Endothelial cell of umbilical vein (primary cell): ENCODE data around the gene SPATA7. TPM values are rescaled to one million over a fixed set of nuclear protein-coding genes. Genes with fewer than 3 reads are reported as not detected.

Source experiments
- BruUV-seq: library from RNA; stranded (reverse); fragments of 400-500 nt; replicated peaks from 2 replicates; lab custom pipeline; 2021; lab: Mats Ljungman, UMichigan
- CTCF ChIA-PET: fragments of 300-600, 350-600 bp; sonication (Branson Sonifier 250); formaldehyde crosslinking; loops from one replicate; lab custom pipeline; 2021; ENCODE audit warnings: antibody characterized with exemption, inconsistent platforms; lab: Charles Lee
- POLR2A ChIA-PET: fragments of 300-600, 350-600 bp; sonication (Branson Sonifier 250); formaldehyde crosslinking; loops from one replicate; lab custom pipeline; 2021; ENCODE audit warnings: antibody characterized with exemption, inconsistent platforms; lab: Charles Lee
- DNase-seq: peaks from one replicate; pipeline ENCODE4 v3.0.0-alpha.2; 2011; ENCODE audit warnings: low read depth, low spot score
- FAIRE-seq: peaks from 2 replicates; lab custom pipeline; 2011; peaks lifted over from hg19 to GRCh38; lab: Jason Lieb, UNC
- H2AFZ ChIP-seq: 2 replicates; pipeline ENCODE4 v1.6.0; 2012; ENCODE audit warnings: low read depth, low read length, control low read depth, inconsistent platforms
- H3K27ac ChIP-seq: 2 replicates; pipeline ENCODE4 v1.5.1; 2011; ENCODE audit warnings: low read depth, mild to moderate bottlenecking, control low read depth, low read length, moderate library complexity; ENCODE audit not compliant: insufficient read depth
- H3K27me3 ChIP-seq, 2 experiments: 2 replicates each; pipeline versions ENCODE4 v1.6.0 to v1.6.1; 2011; ENCODE audit warnings: low read length in 2 of 2, mixed read lengths in 1 of 2; ENCODE audit not compliant: control insufficient read depth in 2 of 2, insufficient read depth in 2 of 2
- H3K36me3 ChIP-seq, 2 experiments: 2 replicates in 1 of 2; 3 replicates in 1 of 2; pipeline ENCODE4 v1.5.1; 2011; ENCODE audit warnings: low read length in 2 of 2, mild to moderate bottlenecking in 1 of 2, moderate library complexity in 1 of 2; ENCODE audit not compliant: control insufficient read depth in 2 of 2, insufficient read depth in 2 of 2; ENCODE audit errors: extremely low read depth in 1 of 2
- H3K4me1 ChIP-seq: 3 replicates; pipeline ENCODE4 v1.5.1; 2011; ENCODE audit warnings: mild to moderate bottlenecking, low read length; ENCODE audit not compliant: control insufficient read depth, insufficient read depth; ENCODE audit errors: extremely low read depth
- H3K4me2 ChIP-seq: 2 replicates; pipeline ENCODE4 v1.6.1; 2011; ENCODE audit warnings: low read length, control low read depth, mixed read lengths; ENCODE audit not compliant: insufficient read depth
- H3K4me3 ChIP-seq, 3 experiments: fragments of 200-600 bp in 1 of 3; sonication (generic), shearing (Covaris generic) in 1 of 3; replicated peaks in 1 of 3; 2 replicates each; pipeline ENCODE4 v1.5.1; 2011 to 2016; ENCODE audit warnings: control low read depth in 3 of 3, low read length in 3 of 3, mild to moderate bottlenecking in 2 of 3, inconsistent platforms in 1 of 3, low read depth in 1 of 3, moderate library complexity in 1 of 3; ENCODE audit not compliant: insufficient read depth in 1 of 3
- H3K79me2 ChIP-seq: 2 replicates; pipeline ENCODE4 v1.6.0; 2012; ENCODE audit warnings: low read length, inconsistent platforms; ENCODE audit not compliant: control insufficient read depth, insufficient read depth
- H3K9ac ChIP-seq: replicated peaks from 2 replicates; pipeline ENCODE3; 2011; ENCODE audit warnings: low read length, control low read depth; ENCODE audit not compliant: insufficient read depth; ENCODE audit errors: extremely low read depth
- H3K9me1 ChIP-seq: replicated peaks from 3 replicates; pipeline ENCODE4 v1.6.0; 2011; ENCODE audit warnings: mild to moderate bottlenecking, low read length; ENCODE audit not compliant: control insufficient read depth, insufficient read depth; ENCODE audit errors: extremely low read depth
- H3K9me3 ChIP-seq: replicated peaks from 2 replicates; pipeline ENCODE4 v1.5.1; 2012; ENCODE audit warnings: low read length, inconsistent platforms; ENCODE audit not compliant: control insufficient read depth, insufficient read depth
- H4K20me1 ChIP-seq: replicated peaks from 2 replicates; pipeline ENCODE3; 2011; ENCODE audit warnings: mild to moderate bottlenecking, low read length; ENCODE audit not compliant: control insufficient read depth, insufficient read depth; ENCODE audit errors: extremely low read depth
- CTCF ChIP-seq, 2 donors: IDR thresholded peaks; 1 replicate in 1 of 2; 2 replicates in 1 of 2; pipeline ENCODE4 v1.5.1; 2011; ENCODE audit warnings: low read length in 2 of 2, mild to moderate bottlenecking in 2 of 2, moderate library complexity in 2 of 2, control low read depth in 1 of 2, inconsistent platforms in 1 of 2, low read depth in 1 of 2; ENCODE audit not compliant: insufficient read depth in 1 of 2; ENCODE audit errors: extremely low read depth in 1 of 2
- EZH2 ChIP-seq: IDR thresholded peaks from 2 replicates; pipeline ENCODE4 v1.6.1; 2012; ENCODE audit warnings: borderline replicate concordance, low read depth, mild to moderate bottlenecking, moderate library complexity, low read length, inconsistent platforms; ENCODE audit not compliant: severe bottlenecking
- FOS ChIP-seq: IDR thresholded peaks from 2 replicates; pipeline ENCODE4 v1.6.1; 2011; ENCODE audit warnings: mild to moderate bottlenecking, low read length, moderate library complexity, borderline replicate concordance; ENCODE audit not compliant: insufficient read depth
- GATA2 ChIP-seq: IDR thresholded peaks from 2 replicates; pipeline ENCODE4 v1.7.0; 2011; ENCODE audit warnings: low read depth, mild to moderate bottlenecking, moderate library complexity, mixed read lengths, low read length; ENCODE audit not compliant: insufficient read length, insufficient read depth
- JUN ChIP-seq: IDR thresholded peaks from 2 replicates; pipeline ENCODE4 v1.6.1; 2011; ENCODE audit warnings: borderline replicate concordance, low read depth; ENCODE audit not compliant: insufficient read length, insufficient read depth
- MYC ChIP-seq: IDR thresholded peaks from one replicate; pipeline ENCODE4 v1.6.1; 2011; ENCODE audit warnings: mild to moderate bottlenecking, low read depth, low read length
- POLR2A ChIP-seq: IDR thresholded peaks from 2 replicates; pipeline ENCODE4 v1.6.1; 2012; ENCODE audit warnings: low read depth, mild to moderate bottlenecking, control low read depth, low read length
- POLR2AphosphoS5 ChIP-seq: IDR thresholded peaks from 2 replicates; pipeline ENCODE4 v1.6.1; 2012; ENCODE audit warnings: low read depth, mild to moderate bottlenecking, control low read depth, low read length, moderate library complexity; ENCODE audit not compliant: insufficient read depth
- dilution Hi-C: fragments of 300-500 bp; cut with MboI; formaldehyde crosslinking; loops from one replicate; pipeline ENCODE4 v1.15.0; 2019; ENCODE audit warnings: low sequenced_read_pairs; ENCODE audit not compliant: extremely low pct_ligation_motif_present
- intact Hi-C: fragments of 100-400 bp; cut with micrococcal nuclease; formaldehyde crosslinking; loops from one replicate; pipeline ENCODE4 v1.10.0; 2022
- polyA plus RNA-seq, 4 experiments: library from polyadenylated mRNA; depleted of rRNA in 3 of 4; stranded (reverse) in 3 of 4; unstranded in 1 of 4; fragments of >200 nt; gene quantifications; 2 replicates each; pipeline versions ENCODE4 v1.2.1 to v1.2.3, GENCODE V29; 2011 to 2012; ENCODE audit warnings: missing spikeins in 1 of 4
- total RNA-seq: library from RNA; stranded (reverse); gene quantifications from 2 replicates; pipeline ENCODE4 v1.2.3, GENCODE V29; 2021
- TF ChIP-seq, protein P1 (sequence below): IDR thresholded peaks from 2 replicates; pipeline ENCODE4 v1.6.1; 2011; ENCODE audit not compliant: insufficient read depth, insufficient read length

SPATA7 gene
- total and polyA plus RNA-seq, 2 donors (not counting 3 experiments of a cell fraction or from before 2014, with no cell fraction given), result 4.0 to 9.7 TPM

- DNase-seq (no peak), FAIRE-seq (no peak)
- no peaks in the 10 kb centered on the region for H3K9me3 ChIP-seq
- no peaks in the 10 kb centered on the region for H3K36me3 ChIP-seq
- intact Hi-C loops, result no loop called here
- dilution Hi-C loops, result no loop called here
- H3K9ac ChIP-seq, result no peak overlapping the region
- POLR2A ChIA-PET, result no interaction called here
- H3K27ac ChIP-seq, result no peak overlapping the region
- no peaks in the 10 kb centered on the region for H3K79me2 ChIP-seq
- H3K4me2 ChIP-seq, result no peak overlapping the region
- peaks cover 0 to 3% of the 10 kb centered on the region in 2 experiments for H3K27me3 ChIP-seq
- no peaks in the 10 kb centered on the region for H3K9me1 ChIP-seq
- BruUV-seq, result no TSS peak
- H3K4me1 ChIP-seq, result no peaks in the 10 kb centered on the region
- CTCF ChIA-PET, result no interaction called here
- H2AFZ ChIP-seq, result no peak overlapping the region
- no peaks in the 10 kb centered on the region for H4K20me1 ChIP-seq
- no peak overlapping the region for H3K4me3 ChIP-seq
- TF ChIP-seq MYC (no peak), POLR2A (no peak), POLR2AphosphoS5 (no peak), GATA2 (no peak), FOS (no peak), EZH2 (no peak), JUN (no peak), CTCF (IDR thresholded peaks at IDR 0.05; ENCODE audit: extremely low read depth in 1 of 2, insufficient read depth in 1 of 2, low read depth in 1 of 2, low read length in 2 of 2) (no peak)
- TF ChIP-seq, protein P1, sequence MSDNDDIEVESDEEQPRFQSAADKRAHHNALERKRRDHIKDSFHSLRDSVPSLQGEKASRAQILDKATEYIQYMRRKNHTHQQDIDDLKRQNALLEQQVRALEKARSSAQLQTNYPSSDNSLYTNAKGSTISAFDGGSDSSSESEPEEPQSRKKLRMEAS, result no peak
Measured at GRCh38 chr14:88359500-88359899, 26.0 kb upstream of the SPATA7 start.
